Ishikawa (cell line): Measurements from ENCODE around the gene CERS6.

ENCODE experiments used
- EGR1 ChIP-seq: IDR thresholded peaks from 2 replicates; pipeline ENCODE4 v1.6.1; 2012
- FOXM1 ChIP-seq: IDR thresholded peaks from 2 replicates; pipeline ENCODE4 v1.6.1; 2012; ENCODE audit warnings: low read depth, borderline replicate concordance
- NFIC ChIP-seq: IDR thresholded peaks from 2 replicates; pipeline ENCODE4 v1.6.1; 2012
- REST ChIP-seq: IDR thresholded peaks from 2 replicates; pipeline ENCODE4 v1.6.1; 2012; ENCODE audit warnings: low read depth, mild to moderate bottlenecking
- TAF1 ChIP-seq: IDR thresholded peaks from 2 replicates; pipeline ENCODE4 v1.6.1; 2012; ENCODE audit warnings: low read depth, mild to moderate bottlenecking
- TCF12 ChIP-seq: IDR thresholded peaks from 2 replicates; pipeline ENCODE4 v1.6.1; 2012; ENCODE audit warnings: low read depth
- ZBTB7A ChIP-seq: IDR thresholded peaks from 2 replicates; pipeline ENCODE4 v1.6.1; 2012; ENCODE audit warnings: low read depth

GRCh38 chr2:168703926-168704325 is 247.9 kb downstream of the CERS6 start:
- TF ChIP-seq NFIC, result no peak
- TF ChIP-seq TCF12, result no peak
- no peak for TF ChIP-seq TAF1
- no peak for TF ChIP-seq REST
- no peak for TF ChIP-seq ZBTB7A
- no peak for TF ChIP-seq FOXM1
- no peak for TF ChIP-seq EGR1
